ENCODE data around the gene POC1B.

Gene POC1B

DNA sequence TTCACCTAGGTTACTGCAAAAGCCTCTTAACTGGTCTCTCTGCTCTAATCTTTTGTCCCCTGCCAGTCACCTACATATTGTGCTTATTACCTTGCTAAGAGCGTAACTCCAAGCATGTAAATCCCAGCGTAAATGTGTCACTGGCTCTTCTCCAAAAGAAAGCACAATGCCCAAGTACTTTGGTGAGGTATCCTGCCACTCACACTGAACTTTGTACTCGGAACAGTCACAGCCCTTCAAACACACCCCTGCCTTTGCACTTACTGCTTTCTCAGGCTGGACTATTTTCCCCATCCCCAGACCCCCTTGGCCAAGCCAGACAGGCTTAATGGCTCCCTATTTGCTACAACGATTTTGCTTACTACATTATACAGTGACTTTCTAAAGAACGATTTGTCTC, 33.0 kb downstream of the POC1B start:
- Histone ChIP-seq H3K9me3 (ENCODE audit: control insufficient read depth, low read length) (no peaks in the 10 kb centered on the region), H3K36me3 (ENCODE audit: control insufficient read depth, insufficient read depth, low read length, severe bottlenecking) (no peaks in the 10 kb centered on the region), H3K4me3 (ENCODE audit: low read length) (no peak overlapping the region), H3K4me1 (ENCODE audit: control insufficient read depth, insufficient read depth, low read length) (no peaks in the 10 kb centered on the region), H3K9ac (ENCODE audit: low read length) (no peak overlapping the region), H3K27me3 (replicated peaks; ENCODE audit: control insufficient read depth, insufficient read depth, low read length) (no peaks in the 10 kb centered on the region)
- DNase-seq (ENCODE audit: low read depth): no peak

DNA sequence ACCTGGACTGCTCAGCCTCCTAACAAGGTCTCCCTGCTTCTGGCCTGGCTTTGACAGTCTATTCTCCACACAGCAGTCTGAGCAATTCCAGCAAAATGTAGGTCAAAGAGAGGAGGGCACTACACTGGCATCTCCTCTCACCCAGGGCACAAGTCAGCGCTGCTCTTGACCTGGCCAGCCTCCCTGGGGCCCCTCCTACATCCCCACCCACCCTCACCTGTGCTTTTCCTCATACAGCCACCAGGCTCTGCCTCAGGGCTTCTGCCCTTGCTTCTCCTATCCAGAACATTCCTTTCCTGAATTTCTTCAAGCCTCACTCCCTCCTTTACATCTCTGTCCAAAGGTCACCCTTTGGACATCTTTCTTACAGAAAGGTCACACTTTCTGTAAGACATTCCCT, 34.9 kb downstream of the POC1B start:
- no peak for DNase-seq (ENCODE audit: low read depth)
- Histone ChIP-seq H3K36me3 (ENCODE audit: control insufficient read depth, insufficient read depth, low read length, severe bottlenecking) (no peaks in the 10 kb centered on the region), H3K9me3 (ENCODE audit: control insufficient read depth, low read length) (no peaks in the 10 kb centered on the region), H3K27me3 (replicated peaks; ENCODE audit: control insufficient read depth, insufficient read depth, low read length) (no peaks in the 10 kb centered on the region), H3K4me1 (ENCODE audit: control insufficient read depth, insufficient read depth, low read length) (no peaks in the 10 kb centered on the region), H3K9ac (ENCODE audit: low read length) (no peak overlapping the region), H3K4me3 (ENCODE audit: low read length) (no peak overlapping the region)

DNA sequence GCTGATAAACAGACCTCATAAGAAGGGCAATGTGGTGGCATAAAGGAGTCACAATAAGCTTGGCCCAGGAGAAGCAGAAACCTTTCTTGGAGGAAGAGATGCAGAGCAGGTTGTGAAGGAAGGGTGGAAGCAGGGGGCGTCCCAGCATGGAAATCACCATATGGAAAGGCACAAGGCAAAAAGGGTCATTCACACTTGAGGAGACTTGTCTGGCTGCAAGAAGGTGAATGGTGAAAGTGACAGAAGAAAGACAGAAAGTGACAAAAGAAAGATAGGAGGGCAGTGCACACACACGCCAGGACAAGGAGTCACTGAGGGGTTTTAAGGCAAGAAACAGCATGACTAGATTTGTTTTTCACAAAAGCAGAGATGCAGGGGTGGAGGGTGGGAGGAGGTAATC, 39.6 kb downstream of the POC1B start:
- Histone ChIP-seq H3K36me3 (ENCODE audit: control insufficient read depth, insufficient read depth, low read length, severe bottlenecking) (no peaks in the 10 kb centered on the region), H3K9me3 (ENCODE audit: control insufficient read depth, low read length) (no peaks in the 10 kb centered on the region), H3K4me3 (ENCODE audit: low read length) (no peak overlapping the region), H3K4me1 (ENCODE audit: control insufficient read depth, insufficient read depth, low read length) (no peaks in the 10 kb centered on the region), H3K27me3 (replicated peaks; ENCODE audit: control insufficient read depth, insufficient read depth, low read length) (no peaks in the 10 kb centered on the region), H3K9ac (ENCODE audit: low read length) (no peak overlapping the region)
- no peak for DNase-seq (ENCODE audit: low read depth)

DNA sequence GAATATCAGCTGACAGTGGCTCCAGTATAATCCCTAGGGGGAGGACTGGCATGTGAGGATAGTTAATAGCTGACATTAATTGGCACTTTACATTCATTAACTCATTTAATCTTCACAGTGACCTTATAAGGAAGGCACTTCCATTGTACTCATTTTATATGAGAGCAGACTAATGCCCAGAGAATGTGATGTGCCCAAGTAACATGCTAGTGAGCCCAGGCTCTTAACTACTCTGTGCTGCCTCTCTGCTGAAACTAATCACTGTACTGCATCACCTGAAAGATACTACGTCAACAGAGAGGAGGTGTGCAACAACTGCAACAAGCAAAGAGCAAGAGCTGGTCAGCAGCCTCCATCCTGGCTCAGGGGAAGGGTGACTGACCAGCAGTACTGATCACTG, 41.4 kb downstream of the POC1B start:
- H3K36me3 ChIP-seq (ENCODE audit: control insufficient read depth, insufficient read depth, low read length, severe bottlenecking): no peaks in the 10 kb centered on the region
- no peak for DNase-seq (ENCODE audit: low read depth)
- no peaks in the 10 kb centered on the region for H3K27me3 ChIP-seq (replicated peaks; ENCODE audit: control insufficient read depth, insufficient read depth, low read length)
- no peaks in the 10 kb centered on the region for H3K9me3 ChIP-seq (ENCODE audit: control insufficient read depth, low read length)
- no peak overlapping the region for H3K9ac ChIP-seq (ENCODE audit: low read length)
- no peak overlapping the region for H3K4me3 ChIP-seq (ENCODE audit: low read length)
- H3K4me1 ChIP-seq (ENCODE audit: control insufficient read depth, insufficient read depth, low read length): no peaks in the 10 kb centered on the region

DNA sequence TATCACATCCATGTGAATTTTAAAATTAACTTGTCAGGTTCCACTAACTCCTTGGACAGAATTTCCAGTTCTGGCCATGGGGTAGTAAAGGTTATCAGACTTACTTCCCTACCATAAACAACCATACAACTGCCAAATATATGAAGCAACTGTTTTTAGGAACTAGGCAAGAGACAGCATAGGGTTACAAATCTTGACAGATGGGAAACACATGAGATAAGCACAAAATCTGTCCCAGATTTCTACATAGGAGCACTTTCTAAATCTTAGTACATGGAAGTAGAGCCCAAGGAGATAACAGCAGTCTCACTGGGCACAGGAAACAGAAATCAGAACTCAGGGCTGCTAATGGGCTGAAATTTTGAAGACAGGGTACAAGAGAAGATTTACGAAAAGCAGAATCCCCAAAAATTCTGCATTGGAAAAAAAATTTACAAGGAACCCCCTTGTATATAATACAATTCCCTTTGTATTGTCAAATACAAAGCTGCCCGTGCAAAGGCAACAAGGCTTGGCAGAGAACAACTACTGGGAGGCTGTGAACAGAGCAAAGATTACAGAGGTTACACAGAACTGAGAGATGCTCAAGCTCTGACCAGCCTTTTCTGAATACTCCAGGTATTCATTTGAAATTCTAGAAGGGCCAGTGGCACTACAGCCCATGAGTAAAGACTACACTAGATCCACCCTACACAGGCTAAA, 44.5 kb downstream of the POC1B start:
- Histone ChIP-seq H3K36me3 (ENCODE audit: control insufficient read depth, insufficient read depth, low read length, severe bottlenecking) (no peaks in the 10 kb centered on the region), H3K27me3 (replicated peaks; ENCODE audit: control insufficient read depth, insufficient read depth, low read length) (no peaks in the 10 kb centered on the region), H3K4me1 (ENCODE audit: control insufficient read depth, insufficient read depth, low read length) (no peaks in the 10 kb centered on the region), H3K9ac (ENCODE audit: low read length) (no peak overlapping the region), H3K4me3 (ENCODE audit: low read length) (no peak overlapping the region), H3K9me3 (ENCODE audit: control insufficient read depth, low read length) (no peaks in the 10 kb centered on the region)
- no peak for DNase-seq (ENCODE audit: low read depth)

DNA sequence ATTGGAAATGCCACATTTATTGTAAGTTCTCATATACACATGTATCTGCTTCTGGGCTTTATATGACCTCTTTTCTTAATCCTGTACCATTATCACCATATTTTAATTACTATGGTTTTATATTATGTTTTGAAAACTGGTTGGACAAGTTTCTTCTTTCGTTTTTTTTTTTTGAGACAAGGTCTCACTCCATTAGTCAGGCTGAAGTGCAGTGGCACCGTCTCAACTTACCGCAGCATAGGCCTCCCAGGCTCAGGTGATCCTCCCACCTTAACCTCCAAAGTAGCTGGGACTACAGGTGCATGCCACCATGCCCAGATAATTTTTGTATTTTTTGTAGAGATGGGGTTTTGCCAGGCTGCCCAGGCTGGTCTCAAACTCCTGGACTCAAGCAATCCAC, 45.9 kb downstream of the POC1B start:
- Histone ChIP-seq H3K27me3 (replicated peaks; ENCODE audit: control insufficient read depth, insufficient read depth, low read length) (no peaks in the 10 kb centered on the region), H3K36me3 (ENCODE audit: control insufficient read depth, insufficient read depth, low read length, severe bottlenecking) (no peaks in the 10 kb centered on the region), H3K9me3 (ENCODE audit: control insufficient read depth, low read length) (no peaks in the 10 kb centered on the region), H3K4me1 (ENCODE audit: control insufficient read depth, insufficient read depth, low read length) (no peaks in the 10 kb centered on the region), H3K9ac (ENCODE audit: low read length) (no peak overlapping the region), H3K4me3 (ENCODE audit: low read length) (no peak overlapping the region)
- DNase-seq (ENCODE audit: low read depth): no peak

DNA sequence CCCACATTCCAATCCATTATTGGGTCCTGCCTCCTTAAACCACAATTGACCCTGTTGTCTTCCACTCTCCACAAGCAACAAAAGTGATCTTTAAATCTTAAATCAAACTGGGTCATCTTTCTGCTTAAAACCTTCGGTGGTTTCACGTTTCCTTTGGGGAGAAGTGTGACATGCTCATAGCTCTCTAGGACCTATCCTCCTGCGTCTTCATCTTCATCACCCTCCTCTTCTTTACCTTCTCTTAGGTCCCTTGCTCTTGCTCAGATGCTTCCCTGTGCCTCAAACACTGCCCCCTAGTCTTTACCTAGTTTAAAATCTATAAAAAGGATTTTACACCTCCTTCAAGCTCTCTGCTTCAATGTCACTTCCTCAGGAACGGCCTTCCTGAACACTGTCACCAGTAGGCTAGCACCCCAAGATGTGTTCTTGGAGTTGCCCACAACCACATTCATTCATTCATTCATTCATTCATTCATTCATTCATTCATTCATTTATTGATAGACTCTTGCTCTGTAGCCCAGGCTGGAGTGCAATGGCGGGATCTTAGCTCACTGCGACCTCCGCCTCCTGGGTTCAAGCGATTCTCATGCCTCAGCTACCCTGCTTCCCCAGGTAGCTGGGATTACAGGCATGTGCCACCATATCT, 48.1 kb downstream of the POC1B start:
- Histone ChIP-seq H3K4me3 (ENCODE audit: low read length) (no peak overlapping the region), H3K9ac (ENCODE audit: low read length) (no peak overlapping the region), H3K27me3 (replicated peaks; ENCODE audit: control insufficient read depth, insufficient read depth, low read length) (no peaks in the 10 kb centered on the region), H3K36me3 (ENCODE audit: control insufficient read depth, insufficient read depth, low read length, severe bottlenecking) (no peaks in the 10 kb centered on the region), H3K4me1 (ENCODE audit: control insufficient read depth, insufficient read depth, low read length) (no peaks in the 10 kb centered on the region), H3K9me3 (ENCODE audit: control insufficient read depth, low read length) (no peaks in the 10 kb centered on the region)
- DNase-seq (ENCODE audit: low read depth): no peak

DNA sequence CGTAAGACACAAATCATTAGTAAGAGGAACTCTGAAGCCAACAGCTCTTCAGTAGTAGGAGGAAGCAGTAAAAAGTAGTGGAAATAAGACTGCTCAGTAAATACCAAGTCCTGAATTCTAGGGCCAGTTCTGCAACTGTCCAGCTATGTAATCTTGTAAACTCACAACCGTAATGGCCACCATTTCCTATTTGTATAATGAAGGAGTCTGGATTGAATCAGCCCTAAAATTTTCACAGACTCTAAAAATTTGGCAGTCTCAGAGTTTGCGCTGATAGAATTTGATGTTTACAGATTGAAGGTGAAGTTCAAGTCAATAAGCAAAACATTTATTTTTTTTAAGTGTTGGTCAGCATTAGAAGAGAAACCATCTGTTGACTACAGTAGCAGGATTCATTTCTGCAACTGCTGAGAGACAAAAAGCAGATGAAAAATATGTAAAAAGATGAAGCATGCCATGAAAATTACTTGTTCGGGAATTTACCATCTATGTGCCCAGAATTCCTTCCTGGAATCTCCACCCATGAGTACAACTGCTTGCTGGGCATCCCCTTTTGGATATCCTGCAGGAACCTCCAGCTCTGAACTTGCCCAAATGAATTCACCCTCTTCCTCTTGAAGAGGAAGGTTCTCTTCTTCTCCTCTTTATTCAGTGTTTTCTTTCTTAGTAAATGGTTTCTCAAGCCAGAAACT, 48.8 kb downstream of the POC1B start:
- Histone ChIP-seq H3K9ac (ENCODE audit: low read length) (no peak overlapping the region), H3K4me3 (ENCODE audit: low read length) (no peak overlapping the region), H3K36me3 (ENCODE audit: control insufficient read depth, insufficient read depth, low read length, severe bottlenecking) (no peaks in the 10 kb centered on the region), H3K9me3 (ENCODE audit: control insufficient read depth, low read length) (no peaks in the 10 kb centered on the region), H3K4me1 (ENCODE audit: control insufficient read depth, insufficient read depth, low read length) (peaks cover 3% of the 10 kb centered on the region), H3K27me3 (replicated peaks; ENCODE audit: control insufficient read depth, insufficient read depth, low read length) (no peaks in the 10 kb centered on the region)
- no peak for DNase-seq (ENCODE audit: low read depth)

DNA sequence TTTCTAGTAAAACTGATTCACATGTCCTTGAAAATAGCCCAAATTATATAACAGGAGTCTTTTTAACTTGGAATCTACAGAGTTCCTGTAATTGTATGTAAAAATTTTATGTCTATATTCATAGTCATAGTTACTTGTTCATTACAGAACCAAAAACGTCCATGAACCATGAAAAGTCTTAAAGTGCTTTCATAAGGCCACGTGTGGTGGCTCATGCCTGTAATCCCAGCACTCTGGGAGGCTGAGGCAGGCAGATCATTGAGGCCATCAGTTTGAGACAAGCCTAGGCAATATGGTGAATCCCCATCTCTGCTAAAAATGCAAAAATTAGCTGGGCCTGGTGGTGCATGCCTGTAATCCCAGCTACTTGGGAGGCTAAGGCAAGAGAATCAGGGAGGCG, 49.6 kb downstream of the POC1B start:
- peaks cover 3% of the 10 kb centered on the region for H3K4me1 ChIP-seq (ENCODE audit: control insufficient read depth, insufficient read depth, low read length)
- DNase-seq (ENCODE audit: low read depth): no peak
- H3K9ac ChIP-seq (ENCODE audit: low read length): no peak overlapping the region
- no peaks in the 10 kb centered on the region for H3K27me3 ChIP-seq (replicated peaks; ENCODE audit: control insufficient read depth, insufficient read depth, low read length)
- no peaks in the 10 kb centered on the region for H3K9me3 ChIP-seq (ENCODE audit: control insufficient read depth, low read length)
- H3K36me3 ChIP-seq (ENCODE audit: control insufficient read depth, insufficient read depth, low read length, severe bottlenecking): no peaks in the 10 kb centered on the region
- H3K4me3 ChIP-seq (ENCODE audit: low read length): no peak overlapping the region

DNA sequence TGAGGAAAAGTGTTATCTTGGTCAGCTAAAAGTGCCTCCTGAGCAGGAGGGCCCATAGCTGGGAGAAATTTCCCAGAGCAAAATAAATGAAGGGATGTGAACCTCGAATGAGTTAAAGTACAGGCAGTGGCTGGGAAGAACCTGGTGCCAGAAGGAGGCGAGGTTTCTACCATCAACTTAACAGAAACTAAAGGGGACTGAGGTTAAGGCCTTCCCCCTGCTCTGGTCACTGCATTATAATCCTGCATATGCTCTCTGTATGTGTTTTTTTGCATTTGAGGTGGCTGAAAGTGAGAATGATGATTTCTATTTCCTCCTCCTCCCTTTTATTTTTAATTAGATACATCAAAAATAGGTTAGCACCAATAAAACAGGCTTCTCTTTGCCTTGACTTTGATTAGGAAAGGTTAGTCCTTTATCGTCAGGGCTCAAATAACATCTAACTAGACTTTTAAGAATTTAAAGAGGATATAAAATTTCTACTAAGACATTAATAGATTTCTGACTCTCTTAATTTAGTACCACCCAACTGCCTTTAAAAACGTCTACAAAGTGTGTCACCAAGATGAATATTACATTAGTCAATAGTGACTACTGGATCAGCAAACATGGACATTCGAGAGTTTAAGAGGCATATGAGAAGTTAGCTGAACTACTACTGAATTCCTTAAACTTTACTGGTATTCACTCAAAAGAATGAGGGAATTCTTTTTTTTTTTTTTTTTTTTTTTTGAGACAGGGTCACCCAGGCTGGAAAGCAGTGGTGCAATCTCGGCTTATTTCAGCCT, 50.5 kb downstream of the POC1B start:
- no peak for DNase-seq (ENCODE audit: low read depth)
- no peaks in the 10 kb centered on the region for H3K36me3 ChIP-seq (ENCODE audit: control insufficient read depth, insufficient read depth, low read length, severe bottlenecking)
- peaks cover 3% of the 10 kb centered on the region for H3K4me1 ChIP-seq (ENCODE audit: control insufficient read depth, insufficient read depth, low read length)
- H3K4me3 ChIP-seq (ENCODE audit: low read length): no peak overlapping the region
- H3K9me3 ChIP-seq (ENCODE audit: control insufficient read depth, low read length): no peaks in the 10 kb centered on the region
- H3K27me3 ChIP-seq (replicated peaks; ENCODE audit: control insufficient read depth, insufficient read depth, low read length): no peaks in the 10 kb centered on the region
- no peak overlapping the region for H3K9ac ChIP-seq (ENCODE audit: low read length)

DNA sequence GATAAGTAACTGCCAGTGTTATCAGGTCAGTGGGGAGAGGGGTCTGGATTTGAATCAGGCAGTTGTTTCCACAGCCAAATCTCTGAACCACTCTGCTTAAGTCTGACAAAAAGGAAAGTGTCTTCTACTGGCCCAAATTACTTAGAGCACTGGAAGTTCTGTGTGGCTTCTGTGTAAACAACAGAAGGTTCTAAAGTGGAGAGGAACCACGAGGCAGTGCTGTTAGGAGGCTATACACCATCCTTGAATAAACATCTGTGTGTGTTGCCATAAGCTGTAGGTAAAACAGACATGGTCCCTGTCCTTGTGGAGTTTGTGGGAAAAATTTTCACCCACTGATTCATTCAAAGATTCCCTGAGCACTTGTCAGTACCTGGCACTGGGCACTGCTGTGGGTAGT, 51.2 kb downstream of the POC1B start:
- Histone ChIP-seq H3K9me3 (ENCODE audit: control insufficient read depth, low read length) (no peaks in the 10 kb centered on the region), H3K36me3 (ENCODE audit: control insufficient read depth, insufficient read depth, low read length, severe bottlenecking) (no peaks in the 10 kb centered on the region), H3K9ac (ENCODE audit: low read length) (no peak overlapping the region), H3K27me3 (replicated peaks; ENCODE audit: control insufficient read depth, insufficient read depth, low read length) (no peaks in the 10 kb centered on the region), H3K4me3 (ENCODE audit: low read length) (no peak overlapping the region), H3K4me1 (ENCODE audit: control insufficient read depth, insufficient read depth, low read length) (peaks cover 3% of the 10 kb centered on the region)
- DNase-seq (ENCODE audit: low read depth): no peak
